HUDEP-2 (cell line): ENCODE measurements around the gene CD226.
"Not testable (repeated sequence)": the region's sequence is repeated elsewhere in the genome, so short reads cannot be mapped to it uniquely, and the experiment has no call there.

Experiments used
- DNase-seq, 76 experiments: peaks; one replicate each; lab custom pipeline; 2025; ENCODE audit not compliant: unreplicated experiment in 76 of 76; lab: John Stamatoyannopoulos, UW

Gene CD226

DNA sequence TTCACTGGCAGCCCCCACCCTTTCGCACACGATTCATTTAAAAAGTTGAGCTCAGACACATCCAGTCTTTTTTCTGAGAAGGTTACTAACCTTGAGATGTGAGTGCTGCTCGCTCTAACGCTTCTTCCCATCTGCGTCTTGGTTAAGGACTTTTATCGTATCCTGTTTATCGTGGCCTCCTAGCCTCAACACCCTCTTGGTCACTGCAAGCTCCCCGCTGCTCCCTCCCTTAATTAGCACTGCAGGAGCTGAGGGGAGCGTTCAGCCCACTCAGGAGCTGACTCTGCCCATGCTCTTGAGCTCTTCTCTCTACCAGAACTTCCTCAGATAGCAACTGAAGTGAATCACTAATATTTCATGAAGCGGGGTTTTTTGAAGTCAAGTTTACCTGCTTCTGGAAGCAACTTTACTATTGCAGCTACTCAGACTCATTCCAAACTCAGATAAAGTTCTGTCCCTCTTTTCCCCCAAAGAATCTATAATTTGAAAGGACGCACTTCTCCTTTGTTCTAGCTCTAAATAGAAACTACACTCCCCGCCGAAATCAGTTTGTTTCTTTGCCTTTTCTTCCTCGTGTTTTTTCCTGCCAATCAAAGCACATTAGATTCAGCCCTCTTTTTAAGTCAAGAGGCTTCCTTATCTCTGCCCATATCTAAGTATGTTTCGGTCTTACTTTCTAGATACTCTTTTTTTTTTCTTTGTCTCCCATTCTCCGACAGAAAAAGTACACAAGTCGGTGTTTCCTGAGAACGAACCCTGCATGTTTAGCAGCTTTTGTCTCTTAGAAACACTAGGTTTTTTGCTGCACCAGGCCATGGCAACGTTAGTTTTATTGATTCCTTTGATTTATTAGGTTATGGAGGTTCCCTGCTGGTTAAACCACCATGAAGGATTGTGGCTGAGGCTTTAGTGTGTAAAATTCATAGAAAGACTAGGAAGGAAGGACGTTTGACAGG lies 9.3 kb upstream of the CD226 start:
- DNase-seq, result no peak

DNA sequence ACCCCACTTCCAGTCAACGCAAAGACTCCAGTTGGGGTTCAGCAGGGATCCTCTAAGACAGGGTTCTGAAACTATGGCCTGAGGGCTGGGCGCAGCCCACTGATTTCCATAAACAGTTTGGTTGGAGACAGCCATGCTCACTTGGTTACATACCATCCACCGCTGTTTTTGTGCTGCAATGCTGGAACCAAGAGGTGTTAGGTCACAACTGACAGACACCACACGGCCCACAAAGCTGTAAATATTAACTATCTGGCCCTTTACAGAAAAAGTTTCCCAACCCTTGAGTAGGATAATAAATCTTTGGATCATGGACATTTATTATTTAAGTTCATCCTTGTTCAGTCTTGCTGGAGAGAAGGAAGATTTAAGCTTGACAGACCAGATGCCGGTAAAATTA lies 8.4 kb upstream of the CD226 start:
- DNase-seq, result no peak

DNA sequence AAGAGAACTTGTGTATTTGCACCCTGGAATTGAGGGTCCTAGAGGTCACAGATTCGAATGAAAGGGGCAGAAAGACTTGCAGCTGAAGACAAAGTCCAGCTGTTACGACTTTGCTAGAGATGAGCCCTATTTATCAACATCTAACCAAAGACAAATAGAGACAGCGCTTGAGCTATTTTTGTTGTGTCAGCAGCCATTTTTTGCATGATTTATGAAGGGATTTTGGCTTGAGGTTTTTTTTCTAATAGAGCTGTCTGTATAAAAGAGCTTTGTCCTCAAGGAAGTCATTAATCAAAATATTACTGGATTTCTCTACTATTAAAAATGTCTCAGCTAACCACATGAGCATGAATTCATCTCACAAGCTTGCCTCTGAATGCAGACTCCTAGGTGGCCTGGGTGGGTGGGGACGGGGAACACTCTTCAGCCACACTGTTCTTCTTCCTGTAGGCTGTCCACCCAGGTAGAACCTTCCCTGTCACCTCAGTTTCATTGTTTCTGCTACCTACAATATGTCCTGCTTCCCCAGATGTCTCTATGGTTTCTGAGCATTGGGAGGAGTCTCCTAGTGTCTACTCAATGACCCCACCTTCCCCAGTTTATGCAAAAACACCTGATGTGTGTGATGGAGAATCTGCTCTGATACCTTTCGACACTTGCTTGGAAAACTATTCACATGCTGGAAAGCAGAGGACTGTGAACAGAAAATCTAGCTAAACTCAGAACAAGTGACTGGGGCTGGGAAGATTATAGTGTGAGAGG lies 7.2 kb upstream of the CD226 start:
- no peak for DNase-seq

DNA sequence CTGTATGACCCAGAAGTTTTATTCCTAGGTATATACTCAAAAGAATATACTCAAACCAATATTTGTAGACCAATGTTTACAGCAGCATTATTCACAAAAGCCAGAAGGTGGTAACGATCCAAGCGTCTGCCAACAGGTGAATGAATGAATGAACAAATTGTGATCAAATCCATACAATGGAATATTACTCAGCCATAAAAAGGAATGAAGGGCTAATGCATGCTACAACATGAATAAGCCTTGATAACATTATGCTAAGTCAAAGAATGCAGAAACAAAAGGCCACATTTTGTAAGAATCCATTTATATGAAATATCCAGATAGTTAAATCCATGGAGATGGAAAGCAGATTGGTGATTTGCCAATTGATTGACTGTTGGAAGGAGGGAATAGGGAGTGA lies 5.5 kb upstream of the CD226 start:
- DNase-seq, result no peak

DNA sequence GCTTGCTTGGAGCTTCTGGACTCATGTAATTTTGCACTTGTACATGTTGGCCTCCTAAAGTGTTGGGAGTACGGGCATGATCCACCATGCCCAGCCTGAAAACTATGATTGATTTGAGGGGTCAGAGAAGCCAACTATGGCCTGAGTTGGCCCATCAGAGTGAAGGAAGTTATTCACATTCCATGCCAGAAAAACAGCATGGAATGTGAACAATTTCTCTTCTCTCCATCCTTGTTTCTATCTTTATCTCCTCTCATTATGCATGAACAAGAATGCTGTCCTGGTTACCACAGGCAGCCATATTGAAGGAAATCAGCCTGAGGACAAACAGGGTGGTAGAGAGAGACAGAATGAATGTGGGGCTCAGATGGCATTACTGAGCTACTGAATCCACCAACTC lies 3.5 kb upstream of the CD226 start:
- no peak for DNase-seq

DNA sequence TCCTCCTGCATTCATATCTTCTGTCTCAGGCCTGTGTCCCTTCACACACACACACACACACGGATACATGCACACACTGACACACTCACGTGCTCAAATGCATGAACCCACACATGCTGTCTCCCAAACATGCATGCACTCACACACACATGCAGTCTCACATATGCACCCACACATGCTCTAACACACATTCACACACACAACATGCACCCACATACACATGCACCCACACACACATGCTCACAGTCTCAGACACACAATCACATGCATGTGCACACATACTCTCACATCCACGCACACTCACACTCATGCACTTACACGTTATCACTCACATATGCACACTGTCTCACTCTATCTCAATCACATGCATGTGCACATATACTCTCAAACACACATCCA lies 1.9 kb upstream of the CD226 start:
- DNase-seq, result no peak

DNA sequence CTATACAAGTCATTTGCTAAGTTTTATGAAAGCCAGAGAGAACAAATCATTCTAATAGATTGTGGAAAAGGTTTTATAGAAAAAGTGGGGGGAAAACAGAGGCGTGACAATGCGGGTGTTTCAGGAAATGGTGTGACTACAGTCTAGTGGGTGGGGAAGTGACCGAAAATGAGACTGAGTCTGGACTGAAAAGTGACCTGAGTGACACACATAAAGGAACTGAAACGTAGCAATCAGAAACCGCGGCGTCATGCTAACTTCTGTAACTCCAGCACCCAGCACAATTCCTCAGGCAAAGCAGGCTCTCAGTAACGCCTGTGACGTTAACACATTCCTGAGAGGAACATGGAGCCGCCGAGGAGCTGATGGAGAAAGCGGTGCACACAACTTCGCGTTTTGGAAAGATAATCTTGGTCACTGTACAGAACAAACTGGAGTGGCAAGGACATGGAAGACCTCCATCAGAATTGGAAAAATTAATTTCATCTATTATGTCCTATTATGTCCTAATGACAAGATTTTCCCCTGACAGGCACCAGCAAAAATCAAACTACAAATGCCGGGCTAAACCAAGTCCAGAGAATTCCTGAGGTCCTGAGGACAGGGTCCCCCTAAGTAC lies 1.4 kb upstream of the CD226 start:
- no peak for DNase-seq

DNA sequence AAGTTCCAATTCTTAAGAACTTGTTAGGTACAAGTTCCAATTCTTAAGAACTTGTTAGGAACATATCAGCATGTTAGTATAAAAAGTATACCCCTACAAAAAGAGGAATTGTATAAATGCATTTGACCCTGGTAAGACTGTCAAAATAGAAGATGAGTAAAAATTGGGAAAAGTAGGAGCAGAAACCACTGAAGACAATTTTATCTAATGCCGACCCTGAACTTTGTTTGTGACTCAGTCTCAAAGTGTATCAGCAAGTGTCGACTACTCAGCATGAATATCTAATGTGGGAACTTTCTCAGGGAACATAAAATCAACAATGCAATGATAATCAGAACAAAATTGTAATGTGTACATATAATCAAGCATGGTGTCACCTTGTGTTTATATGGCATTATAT lies 583 bp upstream of the CD226 start:
- no peak for DNase-seq

DNA sequence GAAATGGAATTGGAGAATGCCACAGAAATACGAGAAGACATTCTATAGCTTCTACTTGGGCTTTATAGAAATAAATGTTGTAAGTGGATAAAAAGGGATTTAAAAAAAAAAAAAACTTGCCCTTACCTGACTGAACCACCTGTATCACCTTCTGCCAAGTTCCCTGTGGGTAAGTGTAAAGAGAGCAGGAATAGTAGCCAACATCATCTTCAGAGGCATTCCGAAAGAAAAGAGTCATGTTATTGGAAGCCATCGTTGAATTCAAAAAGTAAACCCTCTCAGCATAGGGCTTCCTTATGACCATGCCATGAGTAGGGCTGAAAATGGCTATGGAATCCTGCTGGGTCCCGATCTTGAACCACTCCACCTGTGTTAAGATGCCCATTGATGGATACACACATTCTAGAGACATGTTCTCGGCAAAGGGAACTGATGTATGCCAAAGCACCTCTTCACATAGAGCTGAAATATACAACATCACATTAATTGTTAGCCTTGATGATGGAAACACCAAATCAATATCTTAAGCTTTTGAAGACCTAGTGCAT lies 991 bp downstream of the CD226 start:
- no peak for DNase-seq

DNA sequence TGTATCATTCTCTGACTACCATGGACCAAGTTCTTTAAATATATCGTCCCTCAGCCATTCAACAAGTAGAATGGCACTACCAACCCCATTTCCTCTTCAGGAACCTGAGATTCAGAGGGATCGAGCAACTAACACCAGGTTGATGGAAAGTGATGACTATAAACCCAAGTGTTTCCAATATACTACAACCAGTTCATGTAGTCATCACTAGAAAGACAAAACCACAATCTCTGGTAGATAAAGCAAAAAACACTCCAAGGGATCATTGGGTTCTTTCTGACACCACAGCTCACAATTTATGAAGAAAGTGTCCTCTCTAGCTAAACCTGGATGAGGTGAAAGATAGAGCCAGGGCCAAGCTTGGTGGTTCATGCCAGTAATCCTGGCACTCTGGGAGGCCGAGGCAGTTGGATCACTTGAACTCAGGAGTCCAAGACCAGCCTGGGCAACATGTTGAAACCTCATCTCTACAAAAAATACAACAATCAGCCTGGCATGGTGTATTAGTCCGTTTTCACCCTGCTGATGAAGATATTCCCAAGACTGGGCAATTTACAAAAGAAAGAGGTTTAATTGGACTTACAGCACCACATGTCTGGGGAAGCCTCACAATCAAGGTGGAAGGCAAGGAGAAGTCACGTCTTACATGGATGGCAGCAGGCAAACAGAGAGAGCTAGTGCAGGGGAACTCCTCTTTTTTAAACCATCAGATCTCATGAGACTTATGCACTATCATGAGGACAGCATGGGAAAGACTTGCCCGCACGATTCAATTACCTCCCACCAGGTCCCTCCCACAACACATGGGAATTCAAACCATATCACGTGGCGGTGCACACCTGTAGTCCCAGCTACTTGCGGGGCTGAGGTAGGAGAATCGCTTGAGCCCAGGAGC lies 2.2 kb downstream of the CD226 start:
- no peak for DNase-seq

DNA sequence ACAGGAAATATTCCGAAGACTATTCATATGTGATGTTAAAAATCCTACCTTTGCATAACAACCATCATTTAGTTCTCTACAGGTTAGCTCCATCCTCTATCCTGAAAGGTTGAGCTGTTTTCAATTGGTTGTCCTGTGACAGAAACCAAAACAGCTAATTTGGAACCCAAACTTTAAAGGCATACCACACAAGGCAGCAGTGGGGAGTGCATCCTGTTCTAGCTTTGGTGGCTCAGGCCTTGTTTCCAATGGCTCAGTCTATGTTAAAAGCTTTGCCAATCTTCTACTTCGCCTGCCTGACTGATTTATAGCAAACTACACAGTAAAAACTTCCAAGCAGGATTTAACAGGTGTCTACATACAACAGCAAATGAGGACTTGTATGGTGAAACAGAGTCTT lies 3.2 kb downstream of the CD226 start:
- DNase-seq, result no peak

DNA sequence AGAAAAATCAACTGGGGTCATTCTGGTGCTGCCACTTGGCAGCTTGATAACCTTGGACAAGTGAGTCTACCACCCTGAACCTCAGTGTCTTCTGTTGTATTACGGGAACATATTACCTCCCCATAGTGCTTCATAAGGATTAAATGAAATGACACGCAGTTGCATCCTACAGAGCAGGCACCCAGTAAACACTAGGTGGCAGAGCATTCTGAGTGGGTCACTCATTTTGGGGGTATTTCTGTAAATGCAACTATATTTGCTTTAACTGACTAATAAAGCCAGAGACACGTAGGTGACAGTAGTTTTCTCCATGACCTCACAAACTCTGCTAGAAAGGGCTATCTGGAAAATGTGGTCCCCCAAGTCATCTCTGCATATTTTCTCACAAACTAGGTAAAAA lies 4.7 kb downstream of the CD226 start:
- peak in 4 of 76 experiments; percentile 2 to 12 (median 8) for DNase-seq

DNA sequence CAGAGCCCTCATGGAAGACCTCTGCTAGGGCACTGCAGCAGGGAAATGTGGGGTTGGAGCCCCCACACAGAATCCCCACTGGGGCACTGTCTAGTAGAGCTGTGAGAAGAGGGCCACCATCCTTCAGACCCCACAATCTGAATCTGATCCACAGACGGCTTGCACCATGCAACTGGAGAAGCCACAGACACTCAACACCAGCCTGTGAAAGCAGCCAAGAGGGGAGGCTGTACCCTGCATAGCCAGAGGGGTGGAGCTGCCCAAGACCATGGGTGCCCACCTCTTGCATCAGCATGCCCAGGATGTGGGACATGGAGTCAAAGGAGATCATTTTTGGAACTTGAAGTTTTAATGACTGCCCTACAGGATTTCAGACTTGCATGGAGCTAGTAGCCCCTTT lies 6.5 kb downstream of the CD226 start:
- no peak for DNase-seq

DNA sequence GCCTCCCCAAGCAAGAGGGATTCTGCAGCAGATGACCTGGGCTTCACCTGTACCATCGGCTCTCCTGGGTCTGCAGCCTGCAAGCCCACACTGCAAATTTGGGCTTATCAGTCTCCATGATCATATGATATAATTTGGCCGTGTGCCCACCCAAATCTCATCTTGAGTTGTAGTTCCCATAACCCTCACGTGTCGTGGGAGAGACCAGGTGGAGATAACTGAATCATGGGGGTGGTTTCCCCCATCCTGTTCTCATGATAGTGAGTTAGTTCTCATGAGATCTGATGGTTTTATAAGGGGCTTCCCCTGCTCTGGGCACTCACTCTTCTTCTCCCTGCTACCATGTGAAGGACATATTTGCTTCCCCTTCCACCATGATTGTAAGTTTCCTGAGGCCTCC lies 7.9 kb downstream of the CD226 start:
- not testable (repeated sequence) for DNase-seq

DNA sequence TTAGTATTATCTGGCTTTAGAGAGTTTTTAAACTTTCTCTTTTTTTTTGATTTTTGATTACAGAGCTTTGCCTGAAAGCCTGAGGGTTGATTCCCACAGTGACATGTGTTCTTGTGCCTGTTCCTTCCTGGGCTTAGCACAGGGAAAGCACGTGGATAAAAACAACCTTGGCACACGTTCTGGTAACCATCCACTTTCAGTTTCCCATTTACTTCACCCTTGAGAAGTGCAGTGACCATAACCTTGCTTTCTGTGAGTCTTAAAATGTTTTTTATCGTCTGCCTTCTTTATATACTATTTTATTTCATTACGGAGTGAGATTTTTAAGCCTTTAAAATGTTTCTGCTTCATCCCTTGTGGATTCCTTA lies 11.5 kb downstream of the CD226 start:
- DNase-seq, result no peak

DNA sequence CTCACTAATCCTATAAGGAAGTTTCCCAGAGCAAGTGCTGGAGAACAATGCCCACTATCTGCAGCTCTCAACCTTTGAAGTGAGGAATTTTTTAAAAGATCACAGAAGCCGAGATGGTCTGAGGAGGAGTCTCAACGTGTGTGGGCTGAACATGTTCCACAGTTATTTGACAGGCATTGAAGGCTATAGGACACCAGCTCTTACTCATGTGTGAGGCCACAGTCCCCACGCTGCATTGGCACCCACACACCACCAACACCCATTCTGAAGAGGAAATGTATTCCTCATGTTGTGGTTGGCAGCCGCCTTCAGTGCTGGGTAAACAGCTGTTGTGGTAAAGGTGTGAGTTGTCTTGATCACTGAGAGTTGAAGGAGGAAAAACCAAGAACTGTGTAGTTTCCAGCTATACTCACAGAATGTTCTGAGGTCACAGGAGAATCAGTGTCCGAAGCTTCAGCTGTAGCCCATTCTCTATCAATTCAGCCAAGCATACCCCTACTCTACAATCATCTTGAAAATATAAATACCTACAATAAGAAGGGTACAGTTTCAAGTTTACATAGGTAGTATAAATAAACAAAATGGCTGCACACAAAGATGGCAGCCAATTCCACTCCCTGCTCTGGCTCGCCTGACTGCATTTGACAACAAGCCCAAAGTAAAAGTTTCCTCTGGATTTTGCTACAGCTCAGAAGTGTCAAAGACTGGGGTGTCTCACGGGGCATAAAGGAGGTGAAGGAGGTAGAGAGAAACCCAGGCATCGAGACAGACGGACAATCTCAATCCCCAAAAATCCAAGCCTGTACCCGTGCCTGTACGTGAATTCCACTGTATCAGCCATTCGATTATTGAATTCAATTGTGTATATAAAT lies 12.1 kb downstream of the CD226 start:
- no peak for DNase-seq

DNA sequence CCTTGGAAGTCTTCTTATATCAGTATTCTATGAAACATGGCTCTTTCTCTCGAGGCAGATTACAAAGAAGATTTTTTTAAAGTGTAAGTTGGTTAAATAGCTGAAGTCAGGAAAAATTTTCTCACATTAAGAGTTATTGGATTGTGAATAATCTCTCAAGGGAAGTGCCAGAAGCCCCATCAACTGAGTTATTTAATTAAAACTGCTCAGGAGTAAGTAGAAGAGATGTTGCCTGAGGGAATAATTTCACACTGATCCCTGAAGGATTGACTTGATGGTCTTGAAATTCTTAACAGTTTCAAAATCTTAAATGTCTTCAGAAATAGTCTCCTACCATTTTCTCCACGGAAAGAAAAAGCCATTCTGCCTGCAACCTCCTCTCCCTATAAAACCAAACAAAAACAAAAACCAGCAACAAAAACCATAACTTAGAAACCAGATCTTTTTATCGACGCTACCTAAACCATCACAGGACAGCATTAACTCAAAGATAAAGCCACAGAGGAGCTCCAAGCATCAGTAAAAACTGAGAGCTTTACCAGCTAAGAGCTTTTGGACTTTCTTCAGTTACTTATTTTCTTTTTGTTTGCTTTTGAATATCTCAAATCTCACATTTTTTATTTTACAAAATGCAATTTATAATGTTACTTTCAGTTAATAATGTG lies 12.9 kb downstream of the CD226 start:
- no peak for DNase-seq

DNA sequence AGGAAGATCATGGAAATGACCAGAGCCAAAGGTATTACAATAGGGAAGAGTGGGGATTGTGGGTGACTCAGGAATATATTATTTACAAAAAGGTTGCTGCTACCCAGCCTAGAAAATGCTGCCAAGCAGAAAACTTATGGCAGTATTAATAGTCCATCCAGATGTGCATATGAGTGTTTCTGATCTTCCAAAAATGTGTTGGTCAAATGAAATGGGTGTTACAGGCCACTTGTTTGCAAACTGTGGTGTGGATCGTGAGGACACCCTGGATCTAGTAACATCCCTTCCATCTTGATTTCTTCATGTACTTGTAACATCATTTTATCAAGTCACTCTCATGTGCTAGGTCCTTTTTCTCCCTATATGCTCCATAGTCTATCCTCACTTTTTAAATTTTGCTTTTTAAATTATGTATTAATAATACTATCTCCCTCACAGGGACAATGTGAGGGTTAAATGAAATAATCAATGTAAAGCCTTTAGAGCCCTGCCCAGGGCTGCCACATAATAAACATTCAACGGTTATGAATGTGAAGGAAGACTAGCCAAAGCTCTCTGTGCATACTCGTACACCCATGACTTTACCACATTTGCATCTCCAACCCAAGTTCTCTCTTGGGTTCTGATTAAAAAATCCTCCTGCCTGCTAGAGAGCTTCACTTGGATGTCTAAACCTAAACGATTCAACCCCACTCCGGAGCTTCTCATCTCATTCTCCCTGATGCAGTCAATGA lies 18.5 kb downstream of the CD226 start:
- DNase-seq, result no peak
